Measurements from ENCODE around the gene HOXA9.

- TF ChIP-seq POLR2AphosphoS5 (IDR thresholded peaks at IDR 0.05) (no peak), CTCF (IDR thresholded peaks at IDR 0.05) (no peak), POLR2A (IDR thresholded peaks at IDR 0.05) (no peak)
Observed at GRCh38 chr7:27132978-27133377, 32.4 kb downstream of the HOXA9 start.
